ENCODE measurements around the gene XYLT1. TPM values are rescaled to one million over a fixed set of nuclear protein-coding genes. Genes with fewer than 3 reads are reported as not detected.
A peak's percentile ranks its signal among the peaks of the same experiment; 100 is the strongest.

XYLT1 gene
- total RNA-seq, 6 experiments from 2014 or later = 22.0 to 51.1 (median 27.5) TPM

GRCh38 chr16:17469741-17470181 lies 999 bp downstream of the XYLT1 start:
- H3K27ac Mint-ChIP-seq = peak overlapping the region; percentile 75
- DNase-seq = no peak
- peaks cover 69% of the 10 kb centered on the region for H3K4me1 Mint-ChIP-seq (ENCODE audit: low read depth)
- H3K4me3 Mint-ChIP-seq = peak overlapping the region; percentile 90
- H3K36me3 Mint-ChIP-seq (ENCODE audit: low read depth) = no peaks in the 10 kb centered on the region
- peaks cover 3% of the 10 kb centered on the region for H3K27me3 Mint-ChIP-seq (ENCODE audit: insufficient read depth)
- TF ChIP-seq CTCF (IDR thresholded peaks at IDR 0.05) = no peak
- no peaks in the 10 kb centered on the region for H3K9me3 Mint-ChIP-seq

GRCh38 chr16:17469011-17469740 lies 1.6 kb downstream of the XYLT1 start:
- Mint-ChIP-seq H3K27ac (peak overlapping the region; percentile 75), H3K27me3 (ENCODE audit: insufficient read depth) (peaks cover 1% of the 10 kb centered on the region; the same call in 1 of the 2 replicates), H3K4me1 (ENCODE audit: low read depth) (peaks cover 63% of the 10 kb centered on the region), H3K9me3 (no peaks in the 10 kb centered on the region), H3K36me3 (ENCODE audit: low read depth) (no peaks in the 10 kb centered on the region), H3K4me3 (peak overlapping the region; percentile 90)
- no peak; the same call in 1 of the 2 replicates for TF ChIP-seq CTCF (IDR thresholded peaks at IDR 0.05)
- peak; percentile 86 for DNase-seq

GRCh38 chr16:17468611-17469010 lies 2.1 kb downstream of the XYLT1 start:
- Mint-ChIP-seq H3K27ac (peak overlapping the region; percentile 75), H3K9me3 (no peaks in the 10 kb centered on the region), H3K36me3 (ENCODE audit: low read depth) (peaks cover 5% of the 10 kb centered on the region), H3K4me3 (peak overlapping the region; percentile 90), H3K27me3 (ENCODE audit: insufficient read depth) (peaks cover 1% of the 10 kb centered on the region; the same call in 1 of the 2 replicates), H3K4me1 (ENCODE audit: low read depth) (peaks cover 57% of the 10 kb centered on the region)
- DNase-seq = no peak
- no peak for TF ChIP-seq CTCF (IDR thresholded peaks at IDR 0.05)

GRCh38 chr16:17467923-17468540 lies 2.7 kb downstream of the XYLT1 start:
- TF ChIP-seq CTCF (IDR thresholded peaks at IDR 0.05) = peak; percentile 82
- peak; percentile 59 for DNase-seq
- H3K27me3 Mint-ChIP-seq (ENCODE audit: insufficient read depth) = peaks cover 1% of the 10 kb centered on the region; the same call in 1 of the 2 replicates
- H3K4me3 Mint-ChIP-seq = peak overlapping the region; percentile 90
- peak overlapping the region; percentile 75 for H3K27ac Mint-ChIP-seq
- peaks cover 8% of the 10 kb centered on the region for H3K36me3 Mint-ChIP-seq (ENCODE audit: low read depth)
- H3K4me1 Mint-ChIP-seq (ENCODE audit: low read depth) = peaks cover 53% of the 10 kb centered on the region
- H3K9me3 Mint-ChIP-seq = no peaks in the 10 kb centered on the region

GRCh38 chr16:17466876-17467275 lies 3.9 kb downstream of the XYLT1 start:
- DNase-seq = no peak
- no peaks in the 10 kb centered on the region for H3K9me3 Mint-ChIP-seq
- no peak for TF ChIP-seq CTCF (IDR thresholded peaks at IDR 0.05)
- peak overlapping the region; percentile 90 for H3K4me3 Mint-ChIP-seq
- H3K4me1 Mint-ChIP-seq (ENCODE audit: low read depth) = peaks cover 53% of the 10 kb centered on the region
- H3K27ac Mint-ChIP-seq = peak overlapping the region; percentile 27
- H3K27me3 Mint-ChIP-seq (ENCODE audit: insufficient read depth) = peaks cover 1% of the 10 kb centered on the region; the same call in 1 of the 2 replicates
- peaks cover 11% of the 10 kb centered on the region for H3K36me3 Mint-ChIP-seq (ENCODE audit: low read depth)

Measured in HFFc6 (cell line).